Measurements from ENCODE around the gene NRCAM.

GRCh38 chr7:108112683-108113082 lies 343.6 kb downstream of the NRCAM start:
- no peak for TF ChIP-seq CTCF (IDR thresholded peaks at IDR 0.05)
- no peak for TF ChIP-seq POLR2A (IDR thresholded peaks at IDR 0.05)
- no peak for TF ChIP-seq EP300 (IDR thresholded peaks at IDR 0.05)
- no peak for TF ChIP-seq POLR2AphosphoS5 (IDR thresholded peaks at IDR 0.05)

Data from gastroesophageal sphincter (tissue), 3 donors.